Measurements from ENCODE around the gene SNAPC3.
"Not testable (repeated sequence)": the region's sequence is repeated elsewhere in the genome, so short reads cannot be mapped to it uniquely, and the experiment has no call there.

SNAPC3 gene

DNA sequence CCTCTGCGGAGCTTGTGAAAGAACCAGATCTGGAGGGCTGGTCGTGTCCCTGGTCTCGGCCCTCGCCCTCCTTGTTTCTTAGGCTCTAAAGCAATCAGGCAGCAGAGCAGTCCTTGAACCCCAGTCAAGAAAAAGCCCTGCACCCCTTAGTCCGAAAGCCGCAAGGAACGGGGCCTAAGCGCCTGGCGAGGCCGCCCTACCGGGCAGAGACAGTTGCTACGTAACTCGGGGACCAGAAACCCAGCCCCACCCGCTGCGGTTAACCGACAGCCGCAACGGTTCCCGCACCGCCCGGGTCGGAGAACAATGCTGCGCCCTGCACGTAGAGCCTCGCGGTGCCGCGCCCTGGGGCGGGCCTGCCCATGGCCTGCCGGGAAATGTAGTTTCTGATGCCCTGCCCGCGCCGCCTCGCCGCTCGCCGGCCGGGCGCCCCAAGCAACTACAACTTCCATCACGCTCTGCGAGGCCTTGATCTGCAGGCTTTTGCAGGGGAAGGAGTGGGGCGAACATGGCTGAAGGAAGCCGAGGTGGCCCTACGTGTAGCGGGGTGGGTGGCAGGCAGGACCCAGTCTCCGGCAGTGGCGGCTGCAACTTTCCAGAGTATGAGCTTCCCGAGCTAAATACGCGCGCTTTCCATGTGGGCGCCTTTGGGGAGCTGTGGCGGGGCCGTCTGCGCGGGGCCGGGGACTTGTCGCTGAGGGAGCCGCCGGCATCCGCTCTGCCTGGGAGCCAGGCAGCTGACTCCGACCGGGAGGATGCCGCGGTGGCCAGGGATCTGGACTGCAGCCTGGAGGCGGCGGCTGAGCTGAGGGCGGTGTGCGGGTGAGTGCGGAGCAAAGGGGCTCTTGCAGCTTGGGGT is at the start of gene SNAPC3:
Gene SNAPC3, plus strand, starts transcription at position 505 of the 859 bp plus-strand sequence. Its CDS starts 4 bp downstream, at position 509.
- peak; percentile 90 for DNase-seq

DNA sequence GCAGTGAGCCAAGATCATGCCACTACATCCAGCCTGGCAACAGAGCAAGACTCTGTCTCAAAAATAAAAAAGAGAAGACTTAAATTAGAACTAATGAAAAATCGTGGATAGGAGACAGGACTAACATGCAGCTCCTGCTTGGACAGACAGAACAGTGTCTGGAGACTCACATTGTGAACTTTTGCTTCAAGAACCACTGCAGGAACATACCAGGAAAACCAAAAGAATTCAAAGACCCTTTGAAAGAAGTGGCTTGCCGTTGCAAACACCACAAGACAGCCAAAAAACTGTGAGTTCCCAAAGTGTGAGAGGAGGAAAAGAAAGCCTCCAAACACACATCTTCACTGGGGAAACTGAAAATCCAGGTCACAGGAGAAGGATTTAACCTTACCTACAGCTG is 48.8 kb upstream of the SNAPC3 start:
- no peak for DNase-seq

DNA sequence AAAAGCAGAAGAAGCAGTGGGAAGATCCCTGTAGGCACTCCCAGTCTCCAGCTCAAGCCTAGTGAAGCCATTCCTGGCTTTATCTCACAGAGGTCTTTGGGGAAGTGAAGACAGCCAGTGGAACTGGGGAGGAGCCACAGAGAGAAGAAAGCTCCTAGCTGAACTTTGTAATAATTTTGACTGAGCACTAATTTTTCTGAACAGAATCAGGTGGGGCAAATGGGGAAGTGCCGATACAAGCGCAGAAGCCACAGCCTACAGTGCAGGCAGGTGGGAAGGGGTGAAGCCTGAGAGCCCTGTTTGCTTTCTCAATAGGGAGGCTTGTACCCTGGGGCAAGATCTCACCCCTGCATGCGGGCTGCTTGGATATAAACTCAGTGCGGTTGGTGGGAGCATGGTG is 48.4 kb upstream of the SNAPC3 start:
- no peak for DNase-seq

DNA sequence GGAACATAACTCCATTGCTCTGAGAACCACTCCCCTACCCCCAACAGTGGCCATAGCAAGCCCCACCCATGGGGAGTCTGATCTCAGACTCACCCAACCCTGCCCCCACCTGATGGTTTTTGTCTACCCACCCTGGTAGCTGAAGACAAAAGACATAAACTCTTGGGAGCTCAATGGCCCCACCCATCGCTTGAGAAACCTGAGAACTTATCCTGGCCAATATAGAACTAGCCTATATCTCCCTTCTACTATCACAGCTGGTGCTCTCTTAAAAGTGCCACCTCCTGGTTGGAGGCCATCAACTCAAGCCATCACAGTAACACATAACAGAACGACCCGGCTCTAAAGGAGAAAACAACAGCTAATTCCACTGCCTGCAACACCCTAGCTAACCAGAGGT is 47.9 kb upstream of the SNAPC3 start:
- no peak for DNase-seq

DNA sequence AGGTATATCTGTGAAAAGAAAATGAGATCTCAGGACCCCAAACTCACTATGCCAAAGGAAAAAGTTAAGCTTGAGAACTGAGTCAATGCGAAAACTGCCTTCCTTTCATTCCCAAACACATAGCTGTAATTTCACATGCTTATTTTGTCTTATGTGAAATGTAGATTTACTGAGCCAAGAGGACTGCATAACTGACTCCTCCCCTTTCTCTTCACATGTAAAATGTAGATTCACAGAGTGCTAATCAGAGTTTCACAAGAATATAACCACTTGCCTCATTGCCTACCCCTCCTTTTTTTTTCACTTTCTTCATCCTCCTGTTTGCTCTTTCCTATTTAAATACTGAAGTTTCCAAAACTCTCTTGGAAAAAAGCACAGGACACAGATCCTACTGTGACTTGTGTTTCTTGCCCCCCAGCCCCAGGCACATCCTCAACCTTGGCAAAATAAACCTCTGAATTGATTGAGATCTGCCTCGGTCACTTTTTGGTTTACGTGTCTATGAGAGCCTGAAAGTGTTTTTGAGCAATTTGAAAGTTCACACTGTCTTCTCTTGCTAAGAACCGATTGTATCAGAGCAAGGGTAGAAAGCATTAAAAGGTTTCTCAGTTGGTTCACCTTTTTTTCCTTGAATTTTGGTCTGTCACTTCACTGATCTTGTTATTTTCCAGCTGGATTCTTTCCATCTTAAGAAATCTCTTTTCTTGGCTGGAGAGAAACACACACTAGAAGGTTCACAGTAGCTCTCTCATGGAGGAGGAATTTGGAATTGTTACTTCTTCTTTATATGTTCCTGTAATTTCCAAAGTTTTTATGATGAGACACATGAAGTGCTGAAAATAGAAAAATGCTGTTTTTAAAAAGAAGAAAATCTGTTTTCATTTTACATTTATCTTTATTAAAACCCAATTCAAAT is 44.8 kb upstream of the SNAPC3 start:
- DNase-seq: no peak

DNA sequence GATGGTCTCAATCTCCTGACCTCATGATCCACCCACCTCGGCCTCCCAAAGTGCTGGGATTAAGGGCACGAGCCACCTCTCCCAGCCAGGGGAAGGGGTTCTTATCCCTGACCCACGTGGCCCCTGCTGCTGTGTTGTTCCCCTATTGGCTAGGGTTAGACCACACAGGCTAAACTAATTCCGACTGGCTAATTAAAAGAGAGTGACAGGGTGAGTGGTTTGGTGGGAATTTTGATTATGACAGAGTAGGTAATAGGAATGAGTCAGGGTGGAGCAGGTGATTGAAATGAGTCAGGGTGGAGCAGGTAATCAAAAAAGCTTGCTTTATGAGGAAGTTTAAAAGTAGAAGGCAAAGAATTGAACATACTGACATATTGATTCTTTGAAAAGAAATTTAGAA is 43.4 kb upstream of the SNAPC3 start:
- not testable (repeated sequence) for DNase-seq

DNA sequence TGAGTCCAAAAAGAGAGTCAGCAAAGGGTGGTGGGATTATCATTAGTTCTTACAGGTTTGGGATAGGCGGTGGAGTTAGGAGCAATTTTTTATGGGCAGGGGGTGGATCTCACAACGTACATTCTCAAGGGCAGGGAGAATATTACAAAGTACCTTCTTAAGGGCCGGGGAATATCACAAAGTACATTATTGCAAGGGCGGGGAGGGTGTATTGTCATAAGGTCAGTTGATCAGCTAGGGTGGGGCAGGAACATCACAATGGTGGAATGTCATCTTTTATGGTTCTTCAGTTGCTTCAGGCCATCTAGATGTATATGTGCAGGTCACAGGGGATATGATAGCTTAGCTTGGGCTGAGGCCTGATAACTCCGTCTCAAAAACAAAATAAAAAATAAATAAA is 42.8 kb upstream of the SNAPC3 start:
- DNase-seq: not testable (repeated sequence)

DNA sequence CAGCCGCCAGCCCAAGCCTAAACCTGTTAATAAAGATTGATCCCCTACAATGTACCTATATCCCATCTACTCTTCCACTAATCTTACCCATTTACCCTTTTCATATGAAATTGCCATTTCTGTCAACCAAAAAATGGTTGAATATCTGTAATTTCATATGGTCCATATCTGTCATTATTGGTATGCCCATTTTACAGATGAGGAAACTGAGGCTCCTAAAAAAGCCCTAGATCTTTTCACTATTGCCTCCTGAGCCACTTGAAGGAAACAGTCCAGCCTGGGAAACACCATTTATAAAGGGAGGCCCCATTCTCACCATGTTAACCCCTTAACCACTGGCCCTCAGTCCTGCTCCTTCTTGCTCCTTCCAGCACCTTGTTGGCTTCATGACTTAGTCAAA is 41.2 kb upstream of the SNAPC3 start:
- no peak for DNase-seq

DNA sequence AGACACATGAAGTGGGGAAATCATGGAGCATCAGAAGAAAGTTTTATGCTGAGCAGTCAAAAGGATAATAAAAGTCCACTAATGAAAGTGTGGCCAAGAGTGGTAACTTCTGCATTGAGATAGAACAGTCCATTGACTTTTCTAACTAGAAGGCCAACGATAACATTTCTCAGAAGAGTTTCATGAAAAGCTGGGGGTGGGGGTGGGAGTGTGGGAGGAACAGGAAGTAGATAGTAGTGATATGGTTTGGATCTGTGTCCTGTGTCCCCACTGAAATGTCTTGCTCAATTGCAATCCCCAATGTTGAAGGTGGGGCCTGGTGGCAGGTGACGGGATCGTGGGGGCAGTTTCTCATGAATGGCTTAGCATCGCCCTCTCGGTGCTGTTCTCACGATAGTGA is 36.2 kb upstream of the SNAPC3 start:
- no peak for DNase-seq

DNA sequence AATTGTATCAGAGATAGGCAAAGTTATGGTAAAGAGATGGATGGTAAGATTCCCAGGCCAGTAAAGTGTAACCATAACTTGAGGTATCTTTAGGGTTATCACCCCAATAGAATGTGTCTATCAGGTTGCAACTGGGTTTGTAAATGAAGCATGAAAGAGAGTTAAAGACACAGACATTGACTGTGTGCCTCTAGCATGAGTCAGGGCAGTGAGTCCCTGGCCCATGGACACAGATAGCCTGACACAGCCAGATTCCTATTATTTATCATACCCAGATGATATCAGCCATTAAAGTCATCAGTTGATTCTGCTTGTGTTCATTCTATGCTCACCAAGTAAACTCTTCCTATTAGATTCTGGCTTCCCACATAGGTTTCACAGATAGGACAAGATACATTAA is 33.5 kb upstream of the SNAPC3 start:
- DNase-seq: no peak

DNA sequence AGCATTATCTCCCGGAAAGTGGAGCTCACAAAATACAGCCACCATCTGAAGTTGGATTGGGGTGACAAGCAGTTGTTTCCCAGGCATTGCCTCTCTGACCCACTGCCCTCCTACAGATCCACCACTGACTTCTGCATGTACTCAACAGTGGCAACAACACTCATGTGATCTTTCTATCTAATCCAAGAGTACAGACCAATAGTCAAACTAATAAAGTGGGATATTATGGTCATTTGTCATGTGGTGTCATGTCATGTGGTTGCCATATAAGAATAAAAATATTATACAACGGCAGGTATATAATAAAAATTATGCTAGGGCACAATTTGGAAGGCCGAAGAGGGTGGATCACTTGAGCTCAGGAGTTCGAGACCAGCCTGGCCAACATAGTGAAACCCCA is 33.0 kb upstream of the SNAPC3 start:
- no peak for DNase-seq

DNA sequence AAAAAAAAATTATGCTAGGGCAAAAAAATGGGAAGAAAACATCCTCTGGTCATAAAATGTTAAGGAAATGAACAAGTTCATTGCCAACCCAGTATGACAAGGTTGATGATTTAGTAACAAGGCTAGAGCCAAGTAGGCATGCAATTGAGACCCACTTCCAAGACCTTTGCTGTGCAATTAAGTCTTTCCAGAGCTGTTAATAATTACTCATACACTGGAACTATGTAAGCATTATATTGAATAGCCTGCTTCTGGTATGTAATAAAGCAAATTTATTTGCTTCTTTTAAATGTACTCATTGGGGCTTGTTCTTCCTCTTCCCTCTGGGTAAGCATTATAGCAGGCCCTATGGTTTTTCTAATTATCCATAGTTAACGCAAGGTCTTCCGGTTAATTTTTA is 32.5 kb upstream of the SNAPC3 start:
- DNase-seq: no peak

DNA sequence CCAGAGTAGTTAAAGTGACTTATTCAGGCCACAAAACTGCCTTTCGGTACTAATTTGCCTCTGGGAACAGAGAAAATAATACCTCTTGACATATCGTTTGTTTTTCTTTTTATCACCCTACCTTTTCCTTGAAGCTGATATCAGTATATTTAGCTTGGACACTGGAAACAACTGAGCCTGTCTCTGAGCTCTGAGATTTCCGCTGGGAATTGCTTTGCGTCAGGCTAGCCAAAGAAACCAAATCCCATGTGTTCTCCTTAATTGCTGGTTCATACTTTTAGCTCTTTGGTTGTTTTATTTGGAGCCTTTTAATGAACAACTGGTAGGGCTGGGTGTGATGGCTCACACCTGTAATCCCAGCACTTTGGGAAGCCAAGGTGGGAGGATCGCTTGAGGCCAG is 30.3 kb upstream of the SNAPC3 start:
- DNase-seq: no peak

DNA sequence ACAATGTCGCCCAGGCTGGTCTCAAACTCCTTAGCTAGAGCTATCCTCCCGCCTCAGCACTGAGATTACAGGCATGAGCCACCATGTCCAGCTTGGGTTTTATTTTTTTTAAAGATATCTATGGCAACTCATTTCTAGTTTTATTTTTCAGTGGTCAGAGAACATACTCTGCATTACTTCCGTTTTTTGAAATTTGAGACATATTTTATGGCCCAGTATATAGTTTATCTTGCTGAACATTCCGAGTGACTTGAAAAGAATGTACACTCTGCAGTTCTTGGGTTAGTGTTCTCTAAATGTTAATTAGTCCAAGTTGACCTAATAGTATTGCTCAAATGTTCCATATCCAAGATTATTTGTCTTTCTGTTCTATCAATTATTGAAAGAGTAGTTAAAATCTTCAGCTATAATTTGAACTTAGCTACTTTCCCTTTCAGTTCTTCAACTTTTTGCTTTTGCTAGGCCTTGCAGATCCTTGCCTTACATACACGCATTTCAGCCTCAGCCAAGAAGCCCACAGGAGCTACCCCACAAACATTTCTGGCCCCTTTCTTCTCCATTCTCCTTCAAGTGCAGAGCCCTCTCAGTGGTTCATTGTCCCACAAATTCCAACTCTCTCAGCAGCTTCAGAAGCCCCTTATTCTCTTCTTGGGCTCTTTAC is 22.3 kb upstream of the SNAPC3 start:
- DNase-seq: no peak

DNA sequence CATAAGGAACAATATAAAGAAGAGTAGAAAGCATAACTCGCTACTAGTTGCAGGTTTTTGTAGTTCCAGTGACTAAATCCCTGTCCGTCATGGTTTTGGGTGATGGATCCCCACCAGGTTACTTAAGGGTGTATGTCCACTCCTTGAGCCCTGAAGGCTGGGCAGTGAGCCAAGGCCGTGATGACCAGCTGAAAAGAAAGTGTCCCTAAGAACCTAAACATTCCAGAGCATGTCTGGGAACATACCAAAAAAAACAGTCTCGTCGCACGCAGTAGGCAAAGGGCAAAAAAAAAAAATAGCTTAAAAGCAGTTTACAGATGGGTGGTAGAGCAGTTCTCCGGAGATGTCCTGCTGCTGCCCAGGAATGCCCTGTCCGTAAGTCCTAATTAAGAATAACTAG is 21.4 kb upstream of the SNAPC3 start:
- DNase-seq: no peak

DNA sequence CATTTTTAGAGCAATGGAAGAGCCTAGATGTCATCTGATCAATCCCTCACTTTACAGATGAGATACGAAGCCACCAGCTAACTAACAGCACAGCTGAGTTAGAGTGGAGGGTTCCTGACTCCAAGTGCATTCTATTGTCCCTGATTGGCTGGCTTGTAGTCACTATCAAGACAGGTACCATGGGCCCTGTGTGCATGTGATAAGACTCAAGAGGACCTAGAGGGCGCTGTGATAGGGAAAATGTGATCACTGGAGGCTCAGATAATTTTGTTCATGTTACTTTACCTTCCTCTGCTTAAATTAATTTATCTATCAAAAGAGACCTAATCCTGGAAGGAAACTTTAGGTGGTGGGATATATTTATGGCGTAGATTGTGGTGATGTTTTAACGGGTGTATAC is 19.5 kb upstream of the SNAPC3 start:
- no peak for DNase-seq

DNA sequence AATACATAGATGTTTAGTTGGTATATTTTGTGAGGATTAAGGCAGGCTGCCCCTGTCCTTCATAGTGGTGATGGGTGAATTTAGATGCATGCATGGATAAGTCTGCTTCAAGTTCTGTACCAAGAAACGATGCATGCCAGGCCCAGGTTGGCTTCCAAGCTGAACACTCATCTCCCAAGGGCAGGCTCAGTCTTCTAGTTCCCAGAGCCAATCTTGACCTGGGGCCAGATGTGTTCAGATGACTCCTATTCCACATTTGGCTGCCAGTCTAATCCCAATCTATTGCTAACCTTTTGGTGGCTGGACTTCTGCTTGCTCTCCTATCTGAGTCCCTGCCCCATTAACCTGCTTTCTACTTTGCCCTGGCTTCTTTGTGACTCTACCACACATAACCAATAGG is 18.5 kb upstream of the SNAPC3 start:
- DNase-seq: no peak

DNA sequence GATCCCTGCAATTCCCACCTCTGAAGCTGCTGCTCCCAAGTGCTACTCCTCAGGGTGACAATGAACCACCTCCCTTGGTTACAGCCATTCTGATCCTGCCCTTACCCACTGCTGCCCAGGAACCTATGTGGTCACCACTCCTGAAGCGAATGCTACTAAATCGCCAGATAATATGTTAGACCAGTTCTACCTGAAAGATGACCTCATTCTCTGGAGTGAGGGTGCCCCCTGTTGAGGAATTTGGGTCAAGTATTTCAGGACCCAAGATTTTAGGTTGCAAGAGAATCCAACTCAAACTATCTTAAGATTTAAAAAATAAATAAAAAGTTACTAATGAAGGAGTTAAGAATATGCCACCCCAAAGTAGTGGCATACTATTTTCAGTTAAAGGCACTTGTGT is 5.8 kb upstream of the SNAPC3 start:
- peak; percentile 12 for DNase-seq

DNA sequence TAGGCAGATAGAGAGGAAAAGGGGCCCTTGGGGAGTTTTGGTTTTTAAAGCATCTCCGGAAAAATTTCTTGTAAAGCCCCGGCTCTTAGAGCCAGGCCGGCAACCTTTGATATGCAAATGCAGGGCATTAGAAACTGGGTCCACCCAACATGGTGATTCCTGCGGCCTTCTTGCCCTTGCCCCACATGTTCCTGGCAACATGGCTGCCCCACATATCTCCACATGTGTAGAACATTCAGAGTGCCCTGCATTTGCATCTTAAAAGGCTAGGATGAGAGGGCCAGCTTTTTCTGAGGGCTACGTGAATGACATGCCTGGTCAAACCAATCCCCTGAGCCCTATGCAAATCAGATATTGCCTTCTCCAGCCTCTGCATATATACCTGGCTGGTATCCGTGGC is 5.0 kb upstream of the SNAPC3 start:
- DNase-seq: no peak

DNA sequence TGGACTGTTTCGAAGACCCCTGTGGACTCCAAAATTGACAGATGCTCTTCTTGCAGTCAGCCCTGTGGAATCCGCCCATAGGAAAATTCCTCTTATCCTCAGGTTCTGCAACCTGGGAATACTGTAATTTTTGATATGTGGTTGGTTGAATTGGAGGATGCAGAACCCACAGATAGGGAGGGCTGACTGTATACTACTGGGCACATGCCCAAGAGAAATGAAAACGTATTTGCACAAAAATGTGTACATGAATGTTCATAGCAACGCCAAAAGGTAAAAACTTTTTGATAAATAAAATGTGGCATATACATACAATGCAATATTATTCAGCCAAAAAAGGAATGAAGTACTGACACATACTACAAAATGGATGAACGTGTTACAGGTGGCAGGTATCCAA is 1.9 kb upstream of the SNAPC3 start:
- no peak for DNase-seq

DNA sequence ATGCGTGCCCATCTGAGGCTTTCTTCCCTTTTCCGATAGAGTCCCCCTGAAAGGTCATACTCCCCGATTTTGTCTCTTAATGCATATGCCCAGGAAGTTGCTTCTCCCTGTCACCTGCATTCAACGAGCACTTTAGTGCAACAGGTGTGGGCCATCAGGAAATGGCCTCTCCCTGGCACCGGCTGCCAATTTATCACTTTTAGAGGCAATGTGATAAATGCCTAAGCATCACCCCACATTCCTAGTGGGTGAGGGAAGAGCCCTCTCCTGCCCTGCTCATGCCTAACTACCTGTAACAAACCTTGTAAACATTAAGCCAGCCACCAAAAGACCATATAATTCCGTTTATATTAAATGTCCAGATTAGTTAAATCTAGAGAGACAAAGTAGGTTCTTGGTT is 1.1 kb upstream of the SNAPC3 start:
- no peak for DNase-seq

DNA sequence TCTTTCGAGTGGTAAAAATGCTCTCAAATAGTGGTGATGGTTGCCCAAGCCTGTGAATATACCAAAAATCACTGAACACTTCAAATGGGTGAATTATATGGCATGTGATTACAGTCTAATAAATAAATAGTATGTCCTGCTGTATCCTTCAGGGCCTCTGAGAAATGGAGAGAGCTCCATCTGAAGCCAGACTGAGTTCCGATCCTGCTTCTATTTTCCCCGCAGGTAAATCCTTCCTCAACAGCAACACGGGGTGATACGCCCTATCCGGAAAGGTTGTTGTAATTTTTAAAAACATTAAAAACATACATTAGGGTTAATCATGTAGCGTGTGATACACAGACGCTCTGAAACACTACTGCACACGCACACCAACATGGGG is 695 bp upstream of the SNAPC3 start:
- DNase-seq: no peak

DNA sequence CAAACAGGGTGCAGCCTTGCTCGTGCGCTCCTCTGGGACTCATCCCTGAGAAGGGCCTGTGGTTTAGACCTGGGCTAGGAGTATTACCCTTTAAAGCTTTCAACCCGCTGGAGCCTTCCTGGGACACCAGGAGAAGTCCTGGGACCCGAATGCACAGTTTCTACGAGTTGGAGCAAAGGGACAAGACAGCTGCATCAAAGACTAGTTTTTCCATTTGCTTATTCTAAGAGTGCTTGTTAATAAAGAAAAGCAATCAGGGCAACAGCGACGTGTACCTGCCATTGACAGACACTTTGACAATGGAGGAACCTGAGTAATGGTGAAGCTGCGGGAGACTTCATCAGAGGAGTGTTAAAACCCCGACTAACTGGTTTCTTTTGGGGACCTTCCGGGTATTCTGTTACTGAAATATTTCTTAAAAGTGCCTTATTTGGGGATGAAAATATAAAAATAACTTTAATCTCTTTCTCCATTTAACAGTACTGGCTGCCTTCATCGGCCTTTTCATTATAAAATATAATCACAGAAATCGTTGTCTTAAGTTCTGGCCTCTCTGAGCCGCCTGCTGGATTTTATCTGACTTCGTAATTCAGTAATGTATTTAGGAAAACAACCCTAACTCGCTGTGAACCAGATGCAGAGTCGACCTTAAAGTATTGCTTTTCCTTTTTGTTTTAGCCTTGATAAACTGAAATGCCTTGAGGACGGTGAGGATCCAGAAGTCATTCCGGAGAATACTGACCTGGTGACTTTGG is 732 bp downstream of the SNAPC3 start:
- no peak for DNase-seq
